B cell (primary cell): ENCODE results near the gene CCNA2. TPM values are rescaled to one million over a fixed set of nuclear protein-coding genes. Genes with fewer than 3 reads are reported as not detected.

Experiments used
- ATAC-seq: fragments of 200-7000 bp; cut with Tn5 transposase; one replicate; pipeline ENCODE4 v1.10.0; 2021; ENCODE audit warnings: low read depth, mild to moderate bottlenecking, moderate number of reproducible peaks, moderate library complexity
- CTCF ChIA-PET: fragments of 350-600 bp; sonication (Branson Sonifier 250); formaldehyde crosslinking; loops from one replicate; lab custom pipeline; 2021; ENCODE audit warnings: antibody characterized with exemption, inconsistent platforms; lab: Charles Lee
- POLR2A ChIA-PET: fragments of 350-600 bp; sonication (Branson Sonifier 250); formaldehyde crosslinking; loops from one replicate; lab custom pipeline; 2021; ENCODE audit warnings: antibody characterized with exemption; lab: Charles Lee
- DNase-seq: peaks from one replicate; pipeline ENCODE4 v3.0.0; 2013
- H2AFZ ChIP-seq: 2 replicates; pipeline ENCODE4 v1.6.1; 2012; ENCODE audit warnings: mild to moderate bottlenecking, low read depth, low read length; ENCODE audit not compliant: insufficient read depth, poor library complexity, severe bottlenecking
- H3K27ac ChIP-seq, 2 donors: 1 replicate in 1 of 2; 2 replicates in 1 of 2; pipeline ENCODE4 v1.5.1; 2012 to 2013; ENCODE audit warnings: low read length in 2 of 2, mild to moderate bottlenecking in 2 of 2, moderate library complexity in 1 of 2
- H3K27me3 ChIP-seq, 4 experiments: fragments of 200-600 bp in 1 of 4; sonication (generic) in 1 of 4; replicated peaks in 1 of 4; 1 replicate in 2 of 4; 2 replicates in 2 of 4; pipeline versions ENCODE4 v1.6.1 to v1.7.0; 2013 to 2016; ENCODE audit warnings: low read length in 3 of 4, mild to moderate bottlenecking in 2 of 4, mixed read lengths in 1 of 4, moderate library complexity in 1 of 4; ENCODE audit not compliant: insufficient read depth in 4 of 4, control insufficient read depth in 3 of 4; ENCODE audit errors: control extremely low read depth in 1 of 4
- H3K36me3 ChIP-seq, 2 experiments: replicated peaks in 1 of 2; 1 replicate in 1 of 2; 2 replicates in 1 of 2; pipeline versions ENCODE4 v1.6.1 to v1.7.1; 2013; ENCODE audit warnings: low read length in 1 of 2; ENCODE audit not compliant: insufficient read depth in 2 of 2, control insufficient read depth in 1 of 2; ENCODE audit errors: control extremely low read depth in 1 of 2, extremely low read depth in 1 of 2
- H3K4me1 ChIP-seq, 2 donors: fragments of 200-600 bp in 1 of 2; sonication (generic) in 1 of 2; 1 replicate in 1 of 2; 2 replicates in 1 of 2; pipeline versions ENCODE4 v1.5.1 to v1.6.1; 2013 to 2017; ENCODE audit warnings: low read length in 2 of 2; ENCODE audit not compliant: control insufficient read depth in 2 of 2, insufficient read depth in 2 of 2
- H3K4me2 ChIP-seq: replicated peaks from 2 replicates; pipeline ENCODE3; 2012; ENCODE audit warnings: mild to moderate bottlenecking, low read depth, low read length; ENCODE audit not compliant: poor library complexity, severe bottlenecking
- H3K4me3 ChIP-seq, 5 experiments: fragments of 200-600 bp in 1 of 5; sonication (generic) in 1 of 5; 1 replicate in 3 of 5; 2 replicates in 2 of 5; pipeline versions ENCODE4 v1.5.1 to v1.7.0; 2011 to 2016; ENCODE audit warnings: low read length in 4 of 5, mild to moderate bottlenecking in 4 of 5, low read depth in 2 of 5, control low read depth in 1 of 5, moderate library complexity in 1 of 5; ENCODE audit not compliant: insufficient read depth in 1 of 5; ENCODE audit errors: control extremely low read depth in 1 of 5, extremely low read depth in 1 of 5
- H3K79me2 ChIP-seq: fragments of 200-600 bp; sonication (generic); one replicate; pipeline ENCODE4 v1.6.0; 2016; ENCODE audit warnings: low read length; ENCODE audit not compliant: control insufficient read depth, insufficient read depth
- H3K9ac ChIP-seq: fragments of 200-600 bp; sonication (generic); 2 replicates; pipeline ENCODE4 v1.6.1; 2017; ENCODE audit warnings: mild to moderate bottlenecking, low read length, moderate library complexity
- H3K9me3 ChIP-seq, 3 donors: one replicate each; pipeline versions ENCODE4 v1.6.1 to v1.7.1; 2013; ENCODE audit warnings: low read length in 2 of 3; ENCODE audit not compliant: control insufficient read depth in 2 of 3, insufficient read depth in 1 of 3; ENCODE audit errors: control extremely low read depth in 1 of 3
- H4K20me1 ChIP-seq: 2 replicates; pipeline ENCODE4 v1.6.0; 2012; ENCODE audit warnings: mild to moderate bottlenecking, low read length; ENCODE audit not compliant: insufficient read depth, control insufficient read depth, poor library complexity, severe bottlenecking
- H3K27ac Mint-ChIP-seq: one replicate; pipeline ENCODE4 v1.8.0; 2021; ENCODE audit warnings: mixed read lengths
- H3K27me3 Mint-ChIP-seq: one replicate; pipeline ENCODE4 v1.8.0; 2021; ENCODE audit warnings: mixed read lengths
- H3K4me1 Mint-ChIP-seq: one replicate; pipeline ENCODE4 v1.8.0; 2021; ENCODE audit warnings: mixed read lengths
- H3K4me3 Mint-ChIP-seq: one replicate; pipeline ENCODE4 v1.8.0; 2021; ENCODE audit warnings: mixed read lengths
- H3K9me3 Mint-ChIP-seq: one replicate; pipeline ENCODE4 v1.8.0; 2022; ENCODE audit warnings: mixed read lengths; ENCODE audit not compliant: insufficient read depth
- EZH2 ChIP-seq: IDR thresholded peaks from 2 replicates; pipeline ENCODE4 v1.6.1; 2012; ENCODE audit warnings: borderline replicate concordance, low read depth, mild to moderate bottlenecking, moderate library complexity, low read length; ENCODE audit not compliant: insufficient read depth, poor library complexity, severe bottlenecking
- WGBS: methylation state at CpG from one replicate; pipeline ENCODE4 v1.1.5; 2013; ENCODE audit warnings: missing lambda C conversion rate; ENCODE audit not compliant: insufficient coverage; 5-methylcytosine and 5-hydroxymethylcytosine counted together
- intact Hi-C: fragments of 100-400 bp; cut with micrococcal nuclease; formaldehyde crosslinking; loops from one replicate; pipeline ENCODE4 v1.10.0; 2022
- polyA plus RNA-seq: library from polyadenylated mRNA; depleted of rRNA; stranded (reverse); fragments of >200 nt; gene quantifications from 2 replicates; pipeline ENCODE4 v1.2.3, GENCODE V29; 2012
- total RNA-seq, 2 donors: library from RNA; stranded (reverse); fragments of 120-200 nt in 1 of 2; gene quantifications; 1 replicate in 1 of 2; 2 replicates in 1 of 2; pipeline versions ENCODE4 v1.2.3 to v1.2.4, GENCODE V29; 2013 to 2022
- TF ChIP-seq, protein P1 (sequence below): fragments of 200-600 bp; IDR thresholded peaks from one replicate; pipeline ENCODE4 v1.8.0; 2022; ENCODE audit warnings: antibody characterized with exemption, mild to moderate bottlenecking

Gene CCNA2
- total and polyA plus RNA-seq, 2 donors (not counting 1 experiment from before 2014, with no cell fraction given): 0.84 to 0.94 TPM

GRCh38 chr4:121827853-121828252 is 4.2 kb upstream of the CCNA2 start:
- Histone ChIP-seq H3K27me3 (no peaks in the 10 kb centered on the region), H3K79me2 (peaks cover 3% of the 10 kb centered on the region), H3K4me3 (no peak overlapping the region), H3K4me1 (peaks cover 6 to 7% of the 10 kb centered on the region in 2 donors), H3K27ac (no peak overlapping the region), H3K4me2 (no peak overlapping the region), H4K20me1 (no peaks in the 10 kb centered on the region), H2AFZ (no peak overlapping the region), H3K36me3 (peaks cover 0 to 3% of the 10 kb centered on the region in 2 experiments), H3K9ac (no peak overlapping the region), H3K9me3 (no peaks in the 10 kb centered on the region)
- no peaks in the 10 kb centered on the region for H3K27me3 Mint-ChIP-seq
- no peak overlapping the region for H3K4me3 Mint-ChIP-seq
- H3K9me3 Mint-ChIP-seq: no peaks in the 10 kb centered on the region
- H3K4me1 Mint-ChIP-seq: peaks cover 11% of the 10 kb centered on the region
- no CpG with 5 or more reads among the region's 1 CpG for WGBS
- ATAC-seq (no peak), DNase-seq (no peak)
- no peak for TF ChIP-seq EZH2
- TF ChIP-seq, protein P1, sequence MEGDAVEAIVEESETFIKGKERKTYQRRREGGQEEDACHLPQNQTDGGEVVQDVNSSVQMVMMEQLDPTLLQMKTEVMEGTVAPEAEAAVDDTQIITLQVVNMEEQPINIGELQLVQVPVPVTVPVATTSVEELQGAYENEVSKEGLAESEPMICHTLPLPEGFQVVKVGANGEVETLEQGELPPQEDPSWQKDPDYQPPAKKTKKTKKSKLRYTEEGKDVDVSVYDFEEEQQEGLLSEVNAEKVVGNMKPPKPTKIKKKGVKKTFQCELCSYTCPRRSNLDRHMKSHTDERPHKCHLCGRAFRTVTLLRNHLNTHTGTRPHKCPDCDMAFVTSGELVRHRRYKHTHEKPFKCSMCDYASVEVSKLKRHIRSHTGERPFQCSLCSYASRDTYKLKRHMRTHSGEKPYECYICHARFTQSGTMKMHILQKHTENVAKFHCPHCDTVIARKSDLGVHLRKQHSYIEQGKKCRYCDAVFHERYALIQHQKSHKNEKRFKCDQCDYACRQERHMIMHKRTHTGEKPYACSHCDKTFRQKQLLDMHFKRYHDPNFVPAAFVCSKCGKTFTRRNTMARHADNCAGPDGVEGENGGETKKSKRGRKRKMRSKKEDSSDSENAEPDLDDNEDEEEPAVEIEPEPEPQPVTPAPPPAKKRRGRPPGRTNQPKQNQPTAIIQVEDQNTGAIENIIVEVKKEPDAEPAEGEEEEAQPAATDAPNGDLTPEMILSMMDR: no peak
- intact Hi-C loops: no loop called here
- H3K27ac Mint-ChIP-seq: no peak overlapping the region
- CTCF ChIA-PET: no interaction called here
- POLR2A ChIA-PET: no interaction called here

DNA sequence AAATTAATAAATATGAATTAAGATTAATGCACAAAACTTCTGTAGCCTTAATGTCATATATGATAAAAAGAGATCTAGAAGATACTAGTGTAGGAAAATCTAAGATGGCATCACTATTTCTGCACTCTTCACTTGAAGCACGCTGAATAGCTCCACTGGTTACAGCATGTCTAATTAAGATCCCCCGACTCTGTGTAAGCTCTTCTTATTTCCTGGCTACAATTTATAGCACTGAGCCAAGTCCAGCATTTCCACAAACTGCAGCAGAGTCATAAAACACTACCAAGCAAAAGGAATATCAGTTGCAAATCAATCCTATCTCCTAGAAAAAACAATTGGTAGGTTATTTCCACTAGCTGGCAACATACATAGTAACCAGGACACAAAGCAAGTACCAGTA is 1.3 kb upstream of the CCNA2 start:
- Histone ChIP-seq H3K4me1 (peaks cover 8 to 10% of the 10 kb centered on the region in 2 donors), H3K36me3 (peaks cover 2 to 3% of the 10 kb centered on the region in 2 experiments), H4K20me1 (no peaks in the 10 kb centered on the region), H3K27me3 (no peaks in the 10 kb centered on the region), H3K4me3 (no peak overlapping the region), H3K27ac (no peak overlapping the region), H3K4me2 (no peak overlapping the region), H3K79me2 (peaks cover 9% of the 10 kb centered on the region), H3K9me3 (no peaks in the 10 kb centered on the region), H3K9ac (no peak overlapping the region), H2AFZ (no peak overlapping the region)
- Mint-ChIP-seq H3K4me3 (peak overlapping the region; percentile 27), H3K9me3 (no peaks in the 10 kb centered on the region), H3K27ac (no peak overlapping the region), H3K27me3 (no peaks in the 10 kb centered on the region), H3K4me1 (peaks cover 16% of the 10 kb centered on the region)
- DNase-seq (no peak), ATAC-seq (no peak)
- TF ChIP-seq, protein P1: no peak
- TF ChIP-seq EZH2: no peak
- CTCF ChIA-PET: interaction anchor here (1.3 kb wide), 2 partner anchors 39 to 45 kb away, joined by 3 to 5 read pairs; partner anchors contain the start of gene BBS7
- no CpG with 5 or more reads among the region's 2 CpGs for WGBS
- POLR2A ChIA-PET: interaction anchor here (1.5 kb wide), 1 partner anchor 24 kb away, joined by 7 read pairs; the partner anchor contains the start of gene EXOSC9
- intact Hi-C loops: loop anchor here (1.0 to 5.0 kb wide), 4 partner anchors 45 to 1097 kb away; partner anchors contain the start of genes BBS12, BBS7 and NUDT6
